Parathyroid adenoma (tissue), 2 donors: ENCODE data around the gene SAMD4A.
A peak's percentile ranks its signal among the peaks of the same experiment; 100 is the strongest.

Experiments
- H2AFZ ChIP-seq: fragments of 300-600 bp; sonication (generic); one replicate; pipeline ENCODE4 v1.7.0; 2017; ENCODE audit warnings: antibody characterized with exemption, mild to moderate bottlenecking
- H3K27ac ChIP-seq: fragments of 300-600 bp; sonication (generic); one replicate; pipeline ENCODE4 v1.7.0; 2017
- H3K27me3 ChIP-seq: fragments of 300-600 bp; sonication (generic); one replicate; pipeline ENCODE4 v1.7.0; 2017; ENCODE audit warnings: low read length; ENCODE audit not compliant: control insufficient read depth, insufficient read depth
- H3K36me3 ChIP-seq: fragments of 300-600 bp; sonication (generic); one replicate; pipeline ENCODE4 v1.7.0; 2017; ENCODE audit warnings: low read length; ENCODE audit not compliant: control insufficient read depth, insufficient read depth
- H3K4me1 ChIP-seq: fragments of 300-600 bp; sonication (generic); one replicate; pipeline ENCODE4 v1.7.0; 2017; ENCODE audit warnings: control low read depth
- H3K4me2 ChIP-seq: fragments of 300-600 bp; sonication (generic); one replicate; pipeline ENCODE4 v1.7.0; 2017; ENCODE audit warnings: low read length
- H3K4me3 ChIP-seq: fragments of 300-600 bp; sonication (generic); one replicate; pipeline ENCODE4 v1.7.0; 2017; ENCODE audit warnings: low read depth, low read length
- H3K79me2 ChIP-seq: fragments of 300-600 bp; sonication (generic); one replicate; pipeline ENCODE4 v1.7.0; 2017; ENCODE audit warnings: control low read depth
- H3K9ac ChIP-seq: fragments of 300-600 bp; sonication (generic); one replicate; pipeline ENCODE4 v1.7.0; 2017; ENCODE audit warnings: mild to moderate bottlenecking
- H3K9me3 ChIP-seq: fragments of 300-600 bp; sonication (generic); one replicate; pipeline ENCODE4 v1.7.0; 2017; ENCODE audit warnings: low read length; ENCODE audit not compliant: control insufficient read depth
- CTCF ChIP-seq: fragments of 300-600 bp; sonication (generic); IDR thresholded peaks from one replicate; pipeline ENCODE4 v1.7.0; 2017; ENCODE audit warnings: antibody characterized with exemption, mild to moderate bottlenecking
- donor health status: primary hyperparathyroidism.

The SAMD4A gene

DNA sequence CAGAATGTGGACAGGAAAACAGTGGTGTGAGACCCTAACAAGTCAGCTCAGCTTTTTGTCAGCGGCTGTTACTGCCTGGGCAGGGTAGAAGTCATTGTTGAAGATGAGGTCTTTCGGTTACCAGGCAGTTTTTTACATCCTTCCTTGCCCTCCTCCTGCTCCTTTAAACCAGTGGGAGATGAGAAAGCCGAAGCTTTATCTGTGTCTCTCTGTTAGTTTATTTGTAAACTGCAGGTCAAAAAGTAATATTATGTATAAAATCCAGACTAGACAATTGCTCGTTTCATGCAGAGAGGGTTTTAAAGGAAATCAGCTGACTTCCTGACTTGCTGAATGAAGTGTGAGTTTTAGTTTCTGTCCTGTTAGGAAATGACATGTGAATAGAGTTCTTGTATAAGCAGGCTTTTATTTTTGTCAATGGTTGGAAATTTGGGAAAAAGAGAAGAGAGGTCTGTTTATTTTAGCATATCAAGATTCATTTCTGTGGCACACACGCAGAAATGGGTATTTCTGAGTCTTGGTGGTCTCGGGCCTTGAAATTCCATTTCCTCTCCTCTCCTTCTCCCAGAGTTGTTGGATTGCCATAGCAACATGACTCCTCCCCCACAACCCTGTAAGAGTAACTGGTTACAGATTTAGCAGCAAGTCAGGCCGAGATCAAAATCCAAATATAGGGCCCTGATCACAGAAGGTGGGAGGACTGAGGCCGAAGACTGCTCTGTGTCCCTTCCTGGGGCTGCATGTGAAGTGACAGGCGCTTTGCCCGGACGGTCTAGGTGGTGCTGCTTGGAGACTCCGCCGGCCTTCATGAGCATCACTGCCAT, 60.8 kb downstream of the SAMD4A start:
- H3K9me3 ChIP-seq = no peaks in the 10 kb centered on the region
- no peaks in the 10 kb centered on the region for H3K36me3 ChIP-seq
- H3K9ac ChIP-seq = no peak overlapping the region
- no peak overlapping the region for H2AFZ ChIP-seq
- no peaks in the 10 kb centered on the region for H3K27me3 ChIP-seq
- H3K4me2 ChIP-seq = no peak overlapping the region
- H3K4me1 ChIP-seq = no peaks in the 10 kb centered on the region
- H3K4me3 ChIP-seq = no peak overlapping the region
- TF ChIP-seq CTCF = no peak
- H3K27ac ChIP-seq = peak overlapping the region; percentile 72
- peaks cover 6% of the 10 kb centered on the region for H3K79me2 ChIP-seq

- H3K9me3 ChIP-seq = no peaks in the 10 kb centered on the region
- peaks cover 10% of the 10 kb centered on the region for H3K79me2 ChIP-seq
- H3K36me3 ChIP-seq = no peaks in the 10 kb centered on the region
- no peak for TF ChIP-seq CTCF
- H3K27ac ChIP-seq = no peak overlapping the region
- H3K27me3 ChIP-seq = no peaks in the 10 kb centered on the region
- H2AFZ ChIP-seq = no peak overlapping the region
- no peaks in the 10 kb centered on the region for H3K4me1 ChIP-seq
- H3K9ac ChIP-seq = no peak overlapping the region
- H3K4me3 ChIP-seq = no peak overlapping the region
- no peak overlapping the region for H3K4me2 ChIP-seq
Observed at GRCh38 chr14:54629183-54629582, 62.3 kb downstream of the SAMD4A start.

- no peak overlapping the region for H3K27ac ChIP-seq
Observed at GRCh38 chr14:54629635-54630360, 62.9 kb downstream of the SAMD4A start.

DNA sequence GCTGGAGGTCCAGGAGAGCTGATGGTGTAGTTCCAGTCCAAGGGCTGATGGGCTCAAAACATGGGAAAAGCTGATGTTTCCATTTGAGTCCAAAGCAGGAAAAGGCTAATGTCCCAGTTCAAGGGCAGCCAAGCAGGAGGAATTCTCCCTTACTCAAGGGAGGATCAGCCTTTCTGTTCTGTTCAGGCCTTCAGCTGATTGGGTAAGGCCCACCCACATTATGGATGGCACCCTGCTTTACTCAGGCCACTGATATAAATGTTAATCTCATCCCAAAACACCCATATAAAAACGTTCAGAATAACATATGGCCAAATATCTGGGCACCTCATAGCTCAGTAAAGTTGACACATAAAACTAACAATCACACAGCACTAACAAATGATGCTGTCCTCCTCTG, 64.1 kb downstream of the SAMD4A start:
- Histone ChIP-seq H3K36me3 (no peaks in the 10 kb centered on the region), H3K4me1 (no peaks in the 10 kb centered on the region)
- no peak for TF ChIP-seq CTCF

More at GRCh38 chr14:54629635-54630360, 62.9 kb downstream of the SAMD4A start:
- Histone ChIP-seq H3K4me1 (no peaks in the 10 kb centered on the region), H3K4me3 (no peak overlapping the region), H2AFZ (no peak overlapping the region), H3K36me3 (no peaks in the 10 kb centered on the region), H3K79me2 (peaks cover 10% of the 10 kb centered on the region), H3K9me3 (no peaks in the 10 kb centered on the region), H3K27me3 (no peaks in the 10 kb centered on the region), H3K9ac (no peak overlapping the region), H3K4me2 (no peak overlapping the region)
- TF ChIP-seq CTCF = no peak

More for the DNA sequence above, 64.1 kb downstream of the SAMD4A start:
- Histone ChIP-seq H3K9me3 (no peaks in the 10 kb centered on the region), H3K79me2 (peaks cover 10% of the 10 kb centered on the region), H3K27me3 (no peaks in the 10 kb centered on the region), H3K4me2 (no peak overlapping the region), H3K9ac (no peak overlapping the region), H3K4me3 (no peak overlapping the region), H3K27ac (no peak overlapping the region), H2AFZ (no peak overlapping the region)
